IMR-90 (cell line): ENCODE data around the gene POLR1C. TPM values are rescaled to one million over a fixed set of nuclear protein-coding genes. Genes with fewer than 3 reads are reported as not detected.

Experiments used
- ATAC-seq: fragments of 200-7000 bp; cut with Tn5 transposase; 2 replicates; pipeline ENCODE4 v1.9.1; 2020; ENCODE audit warnings: low read depth, mild to moderate bottlenecking, moderate library complexity
- BruUV-seq: library from RNA; stranded (reverse); fragments of 400-500 nt; replicated peaks from 2 replicates; lab custom pipeline; 2021; lab: Mats Ljungman, UMichigan
- CTCF ChIA-PET: fragments of 300-600 bp; formaldehyde crosslinking; extraction: SDS; loops from one replicate; lab custom pipeline; 2021; ENCODE audit warnings: antibody characterized with exemption; lab: Yijun Ruan, JAX
- POLR2A ChIA-PET: fragments of 300-600 bp; sonication (Branson Sonifier 250); formaldehyde crosslinking; loops from one replicate; lab custom pipeline; 2022; ENCODE audit warnings: antibody characterized with exemption; ENCODE audit not compliant: unreplicated experiment; lab: Charles Lee
- DNase-seq: peaks from one replicate; pipeline ENCODE4 v3.0.0; 2013
- H2AFZ ChIP-seq: replicated peaks from 2 replicates; pipeline ENCODE3; 2013; ENCODE audit warnings: low read length, mild to moderate bottlenecking; ENCODE audit not compliant: poor library complexity
- H2AK5ac ChIP-seq: 2 replicates; pipeline ENCODE4 v1.6.1; 2013; ENCODE audit warnings: low read depth, low read length, inconsistent platforms
- H2AK9ac ChIP-seq: replicated peaks from 2 replicates; pipeline ENCODE3; 2013; ENCODE audit warnings: mild to moderate bottlenecking, low read depth, low read length, moderate library complexity; ENCODE audit not compliant: poor library complexity
- H2BK120ac ChIP-seq: 2 replicates; pipeline ENCODE4 v1.6.1; 2013; ENCODE audit warnings: low read depth, low read length, inconsistent platforms
- H2BK15ac ChIP-seq: 3 replicates; pipeline ENCODE4 v1.6.1; 2013; ENCODE audit warnings: low read depth, low read length, inconsistent platforms
- H2BK20ac ChIP-seq: 2 replicates; pipeline ENCODE4 v1.6.1; 2013; ENCODE audit warnings: low read depth, mild to moderate bottlenecking, inconsistent platforms, low read length, moderate library complexity
- H2BK5ac ChIP-seq: 2 replicates; pipeline ENCODE4 v1.6.1; 2013; ENCODE audit warnings: mild to moderate bottlenecking, low read depth, low read length, inconsistent platforms; ENCODE audit not compliant: poor library complexity, severe bottlenecking
- H3K14ac ChIP-seq: replicated peaks from 2 replicates; pipeline ENCODE4 v1.6.1; 2013; ENCODE audit warnings: low read depth, low read length, inconsistent platforms
- H3K18ac ChIP-seq: 2 replicates; pipeline ENCODE4 v1.6.1; 2013; ENCODE audit warnings: low read depth, low read length, control low read depth
- H3K23ac ChIP-seq: 2 replicates; pipeline ENCODE4 v1.6.1; 2013; ENCODE audit warnings: low read depth, low read length, inconsistent platforms
- H3K27ac ChIP-seq: 2 replicates; pipeline ENCODE4 v1.5.1; 2013; ENCODE audit warnings: mild to moderate bottlenecking, control low read depth, low read length; ENCODE audit not compliant: insufficient read depth
- H3K27me3 ChIP-seq: 2 replicates; pipeline ENCODE4 v1.6.1; 2013; ENCODE audit warnings: low read length; ENCODE audit not compliant: control insufficient read depth, insufficient read depth
- H3K36me3 ChIP-seq: 2 replicates; pipeline ENCODE4 v1.6.1; 2013; ENCODE audit warnings: low read length, mixed read lengths; ENCODE audit not compliant: control insufficient read depth, insufficient read depth
- H3K4ac ChIP-seq: 2 replicates; pipeline ENCODE4 v1.6.1; 2013; ENCODE audit warnings: low read depth, low read length, inconsistent platforms
- H3K4me1 ChIP-seq: 2 replicates; pipeline ENCODE4 v1.6.1; 2013; ENCODE audit warnings: low read length, mixed read lengths; ENCODE audit not compliant: control insufficient read depth, insufficient read depth
- H3K4me2 ChIP-seq: 2 replicates; pipeline ENCODE4 v1.6.1; 2013; ENCODE audit warnings: low read depth, mild to moderate bottlenecking, control low read depth, low read length, moderate library complexity
- H3K4me3 ChIP-seq: 2 replicates; pipeline ENCODE4 v1.5.1; 2013; ENCODE audit warnings: low read depth, mild to moderate bottlenecking, control low read depth, low read length, moderate library complexity; ENCODE audit not compliant: insufficient read depth
- H3K56ac ChIP-seq: 2 replicates; pipeline ENCODE4 v1.6.1; 2013; ENCODE audit warnings: low read length, inconsistent platforms; ENCODE audit not compliant: insufficient read depth; ENCODE audit errors: extremely low read depth
- H3K79me1 ChIP-seq, 2 experiments: 2 replicates each; pipeline ENCODE4 v1.6.1; 2013; ENCODE audit warnings: low read length in 2 of 2, inconsistent platforms in 1 of 2, low read depth in 1 of 2
- H3K9ac ChIP-seq: 2 replicates; pipeline ENCODE4 v1.6.1; 2013; ENCODE audit warnings: low read depth, low read length, control low read depth
- H3K9me1 ChIP-seq: 2 replicates; pipeline ENCODE4 v1.6.1; 2013; ENCODE audit warnings: low read length, inconsistent platforms; ENCODE audit not compliant: insufficient read depth
- H3K9me3 ChIP-seq: 2 replicates; pipeline ENCODE4 v1.6.1; 2013; ENCODE audit warnings: low read length; ENCODE audit not compliant: control insufficient read depth, insufficient read depth
- H4K20me1 ChIP-seq: 2 replicates; pipeline ENCODE4 v1.6.1; 2013; ENCODE audit warnings: low read length, inconsistent platforms; ENCODE audit not compliant: insufficient read depth
- H4K5ac ChIP-seq: 2 replicates; pipeline ENCODE4 v1.6.1; 2013; ENCODE audit warnings: mild to moderate bottlenecking, low read depth, low read length, control low read depth
- H4K8ac ChIP-seq, 2 experiments: 2 replicates each; pipeline ENCODE4 v1.6.1; 2013; ENCODE audit warnings: low read depth in 2 of 2, low read length in 2 of 2, control low read depth in 1 of 2, inconsistent platforms in 1 of 2
- H4K91ac ChIP-seq: 2 replicates; pipeline ENCODE4 v1.6.1; 2013; ENCODE audit warnings: low read depth, low read length, inconsistent platforms; ENCODE audit not compliant: insufficient read depth
- RFX5 ChIP-seq: IDR thresholded peaks from 2 replicates; pipeline ENCODE4 v1.8.0; 2012; ENCODE audit warnings: low read depth, mild to moderate bottlenecking, low read length, moderate library complexity
- WGBS, 2 experiments: methylation state at CpG; one replicate each; pipeline versions ENCODE4 v1.1.5 to v1.1.7; 2013; ENCODE audit warnings: missing lambda C conversion rate in 2 of 2; ENCODE audit not compliant: insufficient read length in 1 of 2; ENCODE audit errors: extremely low coverage in 2 of 2; 5-methylcytosine and 5-hydroxymethylcytosine counted together
- dilution Hi-C: fragments of 300-500 bp; cut with HindIII; formaldehyde crosslinking; loops from one replicate; pipeline ENCODE4 v1.14.3; 2018; ENCODE audit warnings: low sequenced_read_pairs; ENCODE audit not compliant: unreplicated experiment
- in situ Hi-C: fragments of 300-500 bp; cut with MboI; formaldehyde crosslinking; loops from 3 replicates; pipeline ENCODE4 v1.14.3; 2019; ENCODE audit warnings: low sequenced_read_pairs, inconsistent platforms, mixed read lengths
- intact Hi-C: fragments of 100-400 bp; cut with micrococcal nuclease; formaldehyde crosslinking; loops from 2 replicates; pipeline ENCODE4 v1.10.0; 2022
- polyA plus RNA-seq, 3 experiments: library from polyadenylated mRNA; depleted of rRNA; stranded (reverse); fragments of >200 nt; gene quantifications; 2 replicates each; pipeline ENCODE4 v1.2.3, GENCODE V29; 2012; ENCODE audit warnings: low replicate concordance in 1 of 3
- total RNA-seq: library from RNA; depleted of rRNA; stranded (reverse); fragments of >200 nt; gene quantifications from 2 replicates; pipeline ENCODE4 v1.2.3, GENCODE V29; 2012
- TF ChIP-seq, protein P1 (sequence below): conservative IDR thresholded peaks from 2 replicates; pipeline ENCODE4 v1.5.1; 2012; ENCODE audit warnings: mild to moderate bottlenecking, low read depth, low read length, improper control_type of control experiment

Gene POLR1C
- total and polyA plus RNA-seq, 2 of the 4 experiments (the other 2 are of a cell fraction): 46.1 to 72.6 TPM

DNA sequence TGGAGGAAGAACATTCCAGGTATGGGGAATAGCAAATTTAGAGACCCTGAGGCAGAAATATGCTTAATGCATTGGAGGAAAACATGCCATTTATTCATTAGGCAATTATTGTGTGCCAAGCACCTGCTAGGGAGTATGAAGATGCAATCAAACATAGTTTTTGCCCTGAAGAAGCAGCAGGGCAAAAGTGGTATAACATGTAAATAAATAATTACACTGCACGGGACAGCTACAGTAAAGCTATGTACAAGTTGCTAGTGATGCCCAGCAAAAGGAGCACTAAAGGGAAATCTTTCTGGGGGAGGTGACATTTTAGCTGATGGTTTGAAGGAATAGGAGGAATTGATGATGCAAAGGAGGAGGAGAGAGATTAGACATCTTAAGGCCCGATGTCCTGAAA, 40.1 kb upstream of the POLR1C start:
- Histone ChIP-seq H3K27ac (no peak overlapping the region), H3K9ac (peak overlapping the region; percentile 53; the same call in 1 of the 2 replicates), H3K4me3 (peak overlapping the region; percentile 66), H2BK5ac (no peak overlapping the region), H2AK9ac (no peak overlapping the region), H3K9me3 (no peaks in the 10 kb centered on the region), H3K4me1 (peaks cover 7% of the 10 kb centered on the region), H4K91ac (no peak overlapping the region), H2BK120ac (0 out of 2 replicates have a peak overlapping the region, but pooled peaks have one; percentile 1), H2AFZ (peak overlapping the region; percentile 89), H4K20me1 (peaks cover 3% of the 10 kb centered on the region; the same call in 1 of the 2 replicates), H3K18ac (no peak overlapping the region; the same call in 1 of the 2 replicates), H3K9me1 (peaks cover 21% of the 10 kb centered on the region), H3K56ac (peak overlapping the region; percentile 43; the same call in 1 of the 2 replicates), H4K5ac (peak overlapping the region; percentile 92), H2BK15ac (no peak overlapping the region), H3K27me3 (no peaks in the 10 kb centered on the region), H3K14ac (peak overlapping the region; percentile 86), H2AK5ac (peak overlapping the region; percentile 1; the same call in 1 of the 2 replicates), H3K4ac (peak overlapping the region; percentile 30; the same call in 1 of the 2 replicates), H3K79me1 (peaks cover 24 to 37% of the 10 kb centered on the region in 2 experiments), H3K36me3 (no peaks in the 10 kb centered on the region), H2BK20ac (no peak overlapping the region), H3K23ac (peak overlapping the region; percentile 3; the same call in 1 of the 2 replicates), H4K8ac (peak overlapping the region; percentile 85 to 92), H3K4me2 (peak overlapping the region; percentile 82)
- in situ Hi-C loops (no loop called here), dilution Hi-C loops (no loop called here), intact Hi-C loops (loop anchor here (1.0 kb wide), 2 partner anchors 16 to 40 kb away; no protein-coding TSS in a partner anchor)
- BruUV-seq: no TSS peak
- ChIA-PET CTCF (no interaction called here), POLR2A (no interaction called here)
- DNase-seq: no peak
- WGBS, 2 experiments: no CpG with 5 or more reads among the region's 2 CpGs
- no peak for ATAC-seq
- TF ChIP-seq RFX5: no peak
- TF ChIP-seq, protein P1, sequence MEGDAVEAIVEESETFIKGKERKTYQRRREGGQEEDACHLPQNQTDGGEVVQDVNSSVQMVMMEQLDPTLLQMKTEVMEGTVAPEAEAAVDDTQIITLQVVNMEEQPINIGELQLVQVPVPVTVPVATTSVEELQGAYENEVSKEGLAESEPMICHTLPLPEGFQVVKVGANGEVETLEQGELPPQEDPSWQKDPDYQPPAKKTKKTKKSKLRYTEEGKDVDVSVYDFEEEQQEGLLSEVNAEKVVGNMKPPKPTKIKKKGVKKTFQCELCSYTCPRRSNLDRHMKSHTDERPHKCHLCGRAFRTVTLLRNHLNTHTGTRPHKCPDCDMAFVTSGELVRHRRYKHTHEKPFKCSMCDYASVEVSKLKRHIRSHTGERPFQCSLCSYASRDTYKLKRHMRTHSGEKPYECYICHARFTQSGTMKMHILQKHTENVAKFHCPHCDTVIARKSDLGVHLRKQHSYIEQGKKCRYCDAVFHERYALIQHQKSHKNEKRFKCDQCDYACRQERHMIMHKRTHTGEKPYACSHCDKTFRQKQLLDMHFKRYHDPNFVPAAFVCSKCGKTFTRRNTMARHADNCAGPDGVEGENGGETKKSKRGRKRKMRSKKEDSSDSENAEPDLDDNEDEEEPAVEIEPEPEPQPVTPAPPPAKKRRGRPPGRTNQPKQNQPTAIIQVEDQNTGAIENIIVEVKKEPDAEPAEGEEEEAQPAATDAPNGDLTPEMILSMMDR: no peak
